Activated B cell treated with CpG ODN at 0.5 μM for 24 hours (primary cell): Measurements from ENCODE around the gene IFITM10. TPM values are rescaled to one million over a fixed set of nuclear protein-coding genes. Genes with fewer than 3 reads are reported as not detected.
"Not testable (repeated sequence)": the region's sequence is repeated elsewhere in the genome, so short reads cannot be mapped to it uniquely, and the experiment has no call there.

Source experiments
- ATAC-seq: fragments of 200-7000 bp; cut with Tn5 transposase; one replicate; pipeline ENCODE4 v1.10.0; 2021; ENCODE audit warnings: low read depth, mild to moderate bottlenecking, moderate library complexity
- CTCF ChIA-PET: fragments of 350-600 bp; sonication (Branson Sonifier 250); formaldehyde crosslinking; loops from one replicate; lab custom pipeline; 2021; ENCODE audit warnings: antibody characterized with exemption; lab: Charles Lee
- POLR2A ChIA-PET: fragments of 350-600 bp; sonication (Branson Sonifier 250); formaldehyde crosslinking; loops from one replicate; lab custom pipeline; 2021; ENCODE audit warnings: antibody characterized with exemption; lab: Charles Lee
- DNase-seq: peaks from one replicate; pipeline ENCODE4 v3.0.0; 2022
- H3K27ac Mint-ChIP-seq: one replicate; pipeline ENCODE4 v1.8.0; 2020; ENCODE audit warnings: mixed read lengths
- H3K27me3 Mint-ChIP-seq: one replicate; pipeline ENCODE4 v1.8.0; 2021; ENCODE audit warnings: mixed read lengths
- H3K36me3 Mint-ChIP-seq: one replicate; pipeline ENCODE4 v1.8.0; 2021; ENCODE audit warnings: low read depth, mixed read lengths
- H3K4me1 Mint-ChIP-seq: one replicate; pipeline ENCODE4 v1.8.0; 2021; ENCODE audit warnings: mixed read lengths
- H3K4me3 Mint-ChIP-seq: one replicate; pipeline ENCODE4 v1.8.0; 2020; ENCODE audit warnings: mild to moderate bottlenecking, mixed read lengths
- H3K9me3 Mint-ChIP-seq: one replicate; pipeline ENCODE4 v1.8.0; 2020; ENCODE audit warnings: mixed read lengths
- CTCF ChIP-seq: fragments of 200-600 bp; IDR thresholded peaks from one replicate; pipeline ENCODE4 v1.8.0; 2022; ENCODE audit warnings: antibody characterized with exemption, mild to moderate bottlenecking
- intact Hi-C: fragments of 100-400 bp; cut with micrococcal nuclease; formaldehyde crosslinking; loops from one replicate; pipeline ENCODE4 v1.15.1; 2024
- total RNA-seq: library from RNA; stranded (reverse); gene quantifications from 2 replicates; pipeline ENCODE4 v1.2.3, GENCODE V29; 2022

IFITM10 gene
- total RNA-seq, 1 donor from 2014 or later = not detected

GRCh38 chr11:1690167-1691025 lies 60.0 kb downstream of the IFITM10 start:
- intact Hi-C loops = loop anchor here (5.0 kb wide), 1 partner anchor 38 kb away; no protein-coding TSS in a partner anchor
- ChIA-PET CTCF (interaction anchor here (0.6 to 5.5 kb wide), 5 partner anchors 12 to 461 kb away, joined by 3 to 252 read pairs (median 3); partner anchors contain the start of gene SYT8), POLR2A (no interaction called here)
- Mint-ChIP-seq H3K4me1 (peaks cover 5% of the 10 kb centered on the region), H3K27me3 (peaks cover 26% of the 10 kb centered on the region), H3K27ac (no peak overlapping the region), H3K36me3 (no peaks in the 10 kb centered on the region), H3K9me3 (no peaks in the 10 kb centered on the region), H3K4me3 (no peak overlapping the region)
- no peak for DNase-seq
- no peak for TF ChIP-seq CTCF
- no peak for ATAC-seq

- ATAC-seq, H3K4me1 Mint-ChIP-seq, DNase-seq, H3K27ac Mint-ChIP-seq, POLR2A ChIA-PET, CTCF ChIA-PET, H3K4me3 Mint-ChIP-seq, H3K9me3 Mint-ChIP-seq, H3K36me3 Mint-ChIP-seq: not testable (repeated sequence)
- intact Hi-C loops = loop anchor here (5.0 kb wide), 1 partner anchor 37 kb away; no protein-coding TSS in a partner anchor
- H3K27me3 Mint-ChIP-seq = peaks cover 26% of the 10 kb centered on the region
Measured at GRCh38 chr11:1689250-1690166, 60.9 kb downstream of the IFITM10 start.

- H3K27ac Mint-ChIP-seq, intact Hi-C loops, ATAC-seq, H3K4me1 Mint-ChIP-seq, DNase-seq, CTCF ChIA-PET, POLR2A ChIA-PET, H3K4me3 Mint-ChIP-seq, H3K9me3 Mint-ChIP-seq, H3K36me3 Mint-ChIP-seq: not testable (repeated sequence)
- H3K27me3 Mint-ChIP-seq = peaks cover 24% of the 10 kb centered on the region
Measured at GRCh38 chr11:1688336-1688947, 62.0 kb downstream of the IFITM10 start.

- intact Hi-C loops, ATAC-seq, CTCF ChIA-PET, H3K27ac Mint-ChIP-seq, H3K4me1 Mint-ChIP-seq, DNase-seq, H3K36me3 Mint-ChIP-seq, POLR2A ChIA-PET, H3K4me3 Mint-ChIP-seq, H3K9me3 Mint-ChIP-seq: not testable (repeated sequence)
- H3K27me3 Mint-ChIP-seq = peaks cover 18% of the 10 kb centered on the region
Measured at GRCh38 chr11:1686220-1686619, 64.2 kb downstream of the IFITM10 start.

GRCh38 chr11:1684886-1685874 lies 65.2 kb downstream of the IFITM10 start:
- H3K4me3 Mint-ChIP-seq, ATAC-seq, H3K4me1 Mint-ChIP-seq, H3K9me3 Mint-ChIP-seq, POLR2A ChIA-PET, CTCF ChIA-PET, H3K36me3 Mint-ChIP-seq, intact Hi-C loops, H3K27ac Mint-ChIP-seq, DNase-seq: not testable (repeated sequence)
- peaks cover 12% of the 10 kb centered on the region for H3K27me3 Mint-ChIP-seq

GRCh38 chr11:1683904-1684572 lies 66.4 kb downstream of the IFITM10 start:
- H3K27me3 Mint-ChIP-seq, DNase-seq, H3K4me3 Mint-ChIP-seq, H3K36me3 Mint-ChIP-seq, intact Hi-C loops, H3K9me3 Mint-ChIP-seq, ATAC-seq, CTCF ChIA-PET, H3K4me1 Mint-ChIP-seq, H3K27ac Mint-ChIP-seq, POLR2A ChIA-PET: not testable (repeated sequence)

GRCh38 chr11:1683216-1683615 lies 67.2 kb downstream of the IFITM10 start:
- ATAC-seq, H3K27me3 Mint-ChIP-seq, H3K4me1 Mint-ChIP-seq, H3K36me3 Mint-ChIP-seq, H3K9me3 Mint-ChIP-seq, POLR2A ChIA-PET, intact Hi-C loops, H3K4me3 Mint-ChIP-seq, H3K27ac Mint-ChIP-seq, DNase-seq: not testable (repeated sequence)
- CTCF ChIA-PET = interaction anchor here (1.3 kb wide), 1 partner anchor 10 kb away, joined by 11 read pairs; no protein-coding TSS in a partner anchor
